ENCODE data around the gene NOX5.

Gene NOX5

GRCh38 chr15:69080295-69081248 lies 66.1 kb downstream of the NOX5 start:
- no peak for DNase-seq (ENCODE audit: low read depth in 2 of 2, low spot score in 1 of 2)

- no peak for DNase-seq (ENCODE audit: low read depth in 2 of 2, low spot score in 1 of 2)
Measured at GRCh38 chr15:69081310-69082004, 67.0 kb downstream of the NOX5 start.

- no peak for DNase-seq (ENCODE audit: low read depth in 2 of 2, low spot score in 1 of 2)
Measured at GRCh38 chr15:69082021-69082502, 67.6 kb downstream of the NOX5 start.

GRCh38 chr15:69082554-69082953 lies 68.1 kb downstream of the NOX5 start:
- DNase-seq (ENCODE audit: low read depth in 2 of 2, low spot score in 1 of 2), result no peak

GRCh38 chr15:69084404-69085030 lies 70.0 kb downstream of the NOX5 start:
- DNase-seq (ENCODE audit: low read depth in 2 of 2, low spot score in 1 of 2), result no peak

- DNase-seq (ENCODE audit: low read depth in 2 of 2, low spot score in 1 of 2), result no peak
Measured at GRCh38 chr15:69085325-69086081, 71.0 kb downstream of the NOX5 start.

- no peak for DNase-seq (ENCODE audit: low read depth in 2 of 2, low spot score in 1 of 2)
Measured at GRCh38 chr15:69086427-69087204, 72.1 kb downstream of the NOX5 start.

GRCh38 chr15:69087366-69087976 lies 73.0 kb downstream of the NOX5 start:
- DNase-seq (ENCODE audit: low read depth in 2 of 2, low spot score in 1 of 2), result no peak

GRCh38 chr15:69088300-69088965 lies 73.9 kb downstream of the NOX5 start:
- DNase-seq (ENCODE audit: low read depth in 2 of 2, low spot score in 1 of 2), result no peak

GRCh38 chr15:69089258-69089657 lies 74.8 kb downstream of the NOX5 start:
- DNase-seq (ENCODE audit: low read depth in 2 of 2, low spot score in 1 of 2), result no peak

GRCh38 chr15:69090197-69090948 lies 75.9 kb downstream of the NOX5 start:
- no peak for DNase-seq (ENCODE audit: low read depth in 2 of 2, low spot score in 1 of 2)

GRCh38 chr15:69091654-69092053 lies 77.2 kb downstream of the NOX5 start:
- DNase-seq (ENCODE audit: low read depth in 2 of 2, low spot score in 1 of 2), result no peak

- DNase-seq (ENCODE audit: low read depth in 2 of 2, low spot score in 1 of 2), result no peak
Measured at GRCh38 chr15:69092159-69092558, 77.7 kb downstream of the NOX5 start.

GRCh38 chr15:69093127-69093526 lies 78.6 kb downstream of the NOX5 start:
- DNase-seq (ENCODE audit: low read depth in 2 of 2, low spot score in 1 of 2), result no peak

GRCh38 chr15:69093614-69094013 lies 79.1 kb downstream of the NOX5 start:
- DNase-seq (ENCODE audit: low read depth in 2 of 2, low spot score in 1 of 2), result no peak

- no peak for DNase-seq (ENCODE audit: low read depth in 2 of 2, low spot score in 1 of 2)
Measured at GRCh38 chr15:69094124-69094921, 79.8 kb downstream of the NOX5 start.

GRCh38 chr15:69095274-69095673 lies 80.8 kb downstream of the NOX5 start:
- DNase-seq (ENCODE audit: low read depth in 2 of 2, low spot score in 1 of 2), result no peak

- DNase-seq (ENCODE audit: low read depth in 2 of 2, low spot score in 1 of 2), result no peak
Measured at GRCh38 chr15:69096196-69096595, 81.7 kb downstream of the NOX5 start.

All from stimulated activated CD8-positive, alpha-beta memory T cell treated with anti-CD3 and anti-CD28 coated beads, Interleukin-4, amount 100 ng/mL, for 4 hours (primary cell).